22Rv1 (cell line): ENCODE measurements around the gene FGR.

ENCODE experiments used
- H3K27ac ChIP-seq: fragments of 450-650 bp; 2 replicates; pipeline ENCODE4 v1.5.1; 2017
- ZFX ChIP-seq: fragments of 450-650 bp; IDR thresholded peaks from 2 replicates; pipeline ENCODE4 v1.6.1; 2017; ENCODE audit warnings: antibody characterized with exemption, borderline replicate concordance
- TF ChIP-seq, protein P1 (sequence below): fragments of 450-650 bp; IDR thresholded peaks from 2 replicates; pipeline ENCODE4 v1.5.1; 2017; ENCODE audit warnings: mild to moderate bottlenecking

The FGR gene

DNA sequence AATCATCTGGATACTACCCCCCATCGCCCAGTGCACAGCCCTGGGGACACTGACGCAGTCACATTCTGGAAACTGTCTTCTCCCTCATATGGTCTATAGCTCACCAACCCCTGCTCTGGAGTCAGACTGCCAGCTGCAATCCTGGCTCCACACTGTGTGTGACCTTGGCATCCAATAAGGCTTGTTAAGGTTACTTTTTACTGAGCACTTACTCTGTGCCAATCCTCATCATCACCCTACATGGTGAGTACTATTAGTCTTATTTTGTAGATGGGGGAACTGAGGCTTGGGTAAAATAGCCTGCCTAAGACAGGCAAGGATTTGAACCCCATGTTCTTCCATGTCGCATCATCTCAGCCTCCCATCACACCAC is 65.9 kb downstream of the FGR start:
- no peak for TF ChIP-seq ZFX
- no peak overlapping the region for H3K27ac ChIP-seq

DNA sequence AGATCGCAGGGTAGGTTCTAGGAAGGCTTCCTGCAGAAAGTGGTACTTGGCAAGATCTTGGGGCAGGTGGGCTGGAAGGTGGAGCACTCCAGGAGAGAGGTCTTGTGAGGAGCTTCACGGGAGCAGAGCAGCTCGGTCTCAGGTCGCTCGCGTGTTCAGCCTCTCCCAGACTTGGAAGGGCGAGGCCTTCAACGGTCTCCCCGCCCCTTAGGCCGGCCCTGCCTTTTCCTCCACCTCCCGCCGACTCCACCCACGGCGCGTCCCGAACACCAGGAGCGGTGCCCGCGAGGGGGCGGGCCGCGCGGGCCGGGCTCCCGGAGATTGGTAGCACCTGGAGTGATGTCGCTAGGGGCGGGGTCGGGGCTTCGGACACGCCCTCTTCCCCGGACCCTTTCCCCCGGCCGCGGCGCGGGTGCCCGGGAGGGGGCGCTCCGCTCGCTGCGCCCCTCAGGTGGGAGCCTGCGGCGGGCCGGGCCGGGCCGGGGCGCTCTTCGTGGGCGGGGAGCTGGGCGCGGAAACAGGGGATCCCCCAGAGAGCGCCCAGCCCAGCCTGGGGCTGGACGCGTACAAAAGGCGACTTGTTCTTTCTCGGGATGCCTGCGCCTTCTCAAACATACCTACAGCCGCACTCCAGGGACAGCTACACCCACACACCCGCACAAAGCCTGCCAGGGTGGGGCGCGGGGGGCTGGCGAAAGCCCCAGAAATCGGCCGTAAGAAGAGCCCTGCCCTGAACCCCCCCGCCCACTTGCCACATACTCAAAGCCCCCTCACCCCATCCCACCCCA is 66.5 kb downstream of the FGR start:
- H3K27ac ChIP-seq, result no peak overlapping the region
- TF ChIP-seq, protein P1, sequence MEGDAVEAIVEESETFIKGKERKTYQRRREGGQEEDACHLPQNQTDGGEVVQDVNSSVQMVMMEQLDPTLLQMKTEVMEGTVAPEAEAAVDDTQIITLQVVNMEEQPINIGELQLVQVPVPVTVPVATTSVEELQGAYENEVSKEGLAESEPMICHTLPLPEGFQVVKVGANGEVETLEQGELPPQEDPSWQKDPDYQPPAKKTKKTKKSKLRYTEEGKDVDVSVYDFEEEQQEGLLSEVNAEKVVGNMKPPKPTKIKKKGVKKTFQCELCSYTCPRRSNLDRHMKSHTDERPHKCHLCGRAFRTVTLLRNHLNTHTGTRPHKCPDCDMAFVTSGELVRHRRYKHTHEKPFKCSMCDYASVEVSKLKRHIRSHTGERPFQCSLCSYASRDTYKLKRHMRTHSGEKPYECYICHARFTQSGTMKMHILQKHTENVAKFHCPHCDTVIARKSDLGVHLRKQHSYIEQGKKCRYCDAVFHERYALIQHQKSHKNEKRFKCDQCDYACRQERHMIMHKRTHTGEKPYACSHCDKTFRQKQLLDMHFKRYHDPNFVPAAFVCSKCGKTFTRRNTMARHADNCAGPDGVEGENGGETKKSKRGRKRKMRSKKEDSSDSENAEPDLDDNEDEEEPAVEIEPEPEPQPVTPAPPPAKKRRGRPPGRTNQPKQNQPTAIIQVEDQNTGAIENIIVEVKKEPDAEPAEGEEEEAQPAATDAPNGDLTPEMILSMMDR, result peak; percentile 99
- TF ChIP-seq ZFX, result no peak

DNA sequence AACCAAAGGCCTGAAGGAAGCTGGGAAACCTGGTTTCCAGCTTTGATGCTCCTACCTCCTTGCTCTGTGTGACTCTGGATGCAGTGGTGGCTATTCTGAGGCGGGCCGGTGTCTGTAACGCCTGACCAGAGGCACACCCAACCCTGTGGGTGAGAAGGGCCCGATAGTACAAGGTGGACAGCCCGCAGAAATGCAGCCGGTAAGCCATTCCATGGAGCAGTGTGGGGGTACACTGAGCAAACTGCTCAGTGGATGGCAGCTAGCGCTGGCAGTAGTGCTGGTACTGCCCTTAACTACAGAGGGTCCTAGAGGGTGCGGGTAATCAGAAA is 67.0 kb downstream of the FGR start:
- no peak overlapping the region for H3K27ac ChIP-seq

DNA sequence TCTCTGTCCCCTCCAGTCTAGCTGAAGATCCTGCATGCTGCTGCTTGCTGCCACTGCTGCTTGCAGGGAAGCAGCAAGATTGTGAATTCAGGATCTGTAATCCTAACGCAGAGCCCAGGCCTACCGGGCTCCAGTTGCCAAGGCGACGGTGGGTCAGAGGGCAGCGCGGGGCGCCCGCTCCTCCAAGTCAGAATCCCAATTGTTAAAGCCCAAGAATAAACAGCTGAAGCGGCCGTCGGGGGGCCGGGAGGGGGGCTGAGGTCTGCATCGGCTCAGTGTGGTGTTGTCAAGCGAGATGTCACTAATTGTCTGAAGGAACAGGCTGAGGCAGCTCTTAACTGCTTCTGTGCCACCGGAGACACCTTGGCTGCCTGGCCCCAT is 67.8 kb downstream of the FGR start:
- TF ChIP-seq, protein P1, result no peak
- H3K27ac ChIP-seq, result no peak overlapping the region

More for the DNA sequence above, 67.0 kb downstream of the FGR start:
- TF ChIP-seq, protein P1, result no peak
- TF ChIP-seq ZFX, result no peak

DNA sequence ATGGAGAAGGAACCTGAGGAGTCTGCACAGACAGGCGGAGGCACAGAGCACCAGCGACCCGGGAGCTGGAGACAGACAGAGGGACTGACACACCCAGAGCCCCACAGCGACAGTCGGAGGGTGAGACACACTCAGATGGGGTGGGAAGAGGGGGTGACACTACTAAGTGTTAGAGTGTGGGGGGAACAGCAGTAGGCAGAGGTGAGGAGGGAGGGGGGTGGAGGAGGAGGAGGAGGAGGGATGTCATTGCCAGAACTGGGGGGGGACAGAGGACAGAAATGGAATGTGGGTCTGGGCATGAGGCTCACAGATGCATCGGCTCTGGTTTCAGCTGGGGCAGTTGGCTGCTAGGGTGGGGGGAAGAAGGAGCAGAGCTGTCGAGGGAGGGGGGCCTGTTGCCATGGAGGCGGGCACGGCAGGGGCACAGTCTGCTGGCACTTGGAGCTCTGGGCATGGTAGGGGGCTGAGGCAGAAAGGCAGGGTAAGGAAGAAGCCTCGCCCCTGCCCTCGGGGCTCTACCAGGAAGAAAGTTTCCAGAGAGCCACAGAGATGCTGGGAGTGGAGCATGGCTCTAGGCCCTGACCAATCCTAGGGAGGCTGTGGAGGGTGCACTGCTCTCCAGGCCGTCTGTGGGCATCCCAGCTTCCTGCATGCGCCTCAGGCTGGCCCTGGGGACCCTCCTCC is 68.4 kb downstream of the FGR start:
- TF ChIP-seq, protein P1, result no peak
- no peak for TF ChIP-seq ZFX
- peak overlapping the region; percentile 29; the same call in 1 of the 2 replicates for H3K27ac ChIP-seq

DNA sequence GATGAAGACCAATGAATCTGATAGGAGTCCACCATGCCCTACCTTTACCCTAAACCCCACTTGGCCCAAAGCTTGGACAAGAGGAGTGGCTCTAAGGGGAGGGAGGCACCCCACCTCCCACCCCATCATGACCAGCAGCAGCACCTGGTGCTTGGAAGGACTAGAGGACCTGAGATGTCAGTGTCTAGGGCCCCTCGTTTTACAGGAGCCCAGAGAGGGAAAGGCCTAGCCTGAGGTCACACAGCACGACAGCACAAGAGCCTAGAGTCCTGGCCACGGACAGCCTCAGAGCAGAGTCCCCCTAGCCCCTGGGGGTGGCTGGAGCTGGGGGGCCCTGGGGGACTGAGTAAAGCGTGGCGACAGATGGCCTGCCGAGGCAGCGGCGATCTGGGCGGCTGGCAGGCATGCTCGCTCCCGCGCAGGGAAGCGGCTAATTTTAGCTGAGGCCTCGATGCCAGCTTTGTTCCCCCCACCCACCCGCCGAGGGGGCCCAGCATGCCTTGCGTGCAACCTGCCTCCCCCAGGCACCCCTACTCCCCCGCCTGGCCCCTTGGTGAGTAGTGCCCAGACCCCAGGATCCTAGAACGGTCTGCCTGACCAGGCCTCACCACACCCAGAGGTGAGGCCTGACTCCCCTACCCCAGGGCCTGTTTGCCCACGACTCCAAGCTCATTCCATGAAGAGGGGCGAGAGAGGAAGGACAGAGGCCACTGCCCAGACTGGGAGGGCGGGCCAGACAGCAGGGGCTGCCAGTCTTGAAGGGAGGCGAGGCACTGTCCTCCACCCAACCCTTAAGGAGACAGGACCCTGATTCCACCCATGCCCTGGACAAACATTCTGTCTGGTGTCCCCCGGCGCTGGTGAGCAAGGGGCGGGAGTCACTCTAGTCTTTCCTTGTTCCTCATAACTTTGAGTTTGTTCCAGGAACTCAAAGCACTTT is 70.0 kb downstream of the FGR start:
- H3K27ac ChIP-seq, result peak overlapping the region; percentile 75
- TF ChIP-seq, protein P1, result no peak
- TF ChIP-seq ZFX, result no peak

DNA sequence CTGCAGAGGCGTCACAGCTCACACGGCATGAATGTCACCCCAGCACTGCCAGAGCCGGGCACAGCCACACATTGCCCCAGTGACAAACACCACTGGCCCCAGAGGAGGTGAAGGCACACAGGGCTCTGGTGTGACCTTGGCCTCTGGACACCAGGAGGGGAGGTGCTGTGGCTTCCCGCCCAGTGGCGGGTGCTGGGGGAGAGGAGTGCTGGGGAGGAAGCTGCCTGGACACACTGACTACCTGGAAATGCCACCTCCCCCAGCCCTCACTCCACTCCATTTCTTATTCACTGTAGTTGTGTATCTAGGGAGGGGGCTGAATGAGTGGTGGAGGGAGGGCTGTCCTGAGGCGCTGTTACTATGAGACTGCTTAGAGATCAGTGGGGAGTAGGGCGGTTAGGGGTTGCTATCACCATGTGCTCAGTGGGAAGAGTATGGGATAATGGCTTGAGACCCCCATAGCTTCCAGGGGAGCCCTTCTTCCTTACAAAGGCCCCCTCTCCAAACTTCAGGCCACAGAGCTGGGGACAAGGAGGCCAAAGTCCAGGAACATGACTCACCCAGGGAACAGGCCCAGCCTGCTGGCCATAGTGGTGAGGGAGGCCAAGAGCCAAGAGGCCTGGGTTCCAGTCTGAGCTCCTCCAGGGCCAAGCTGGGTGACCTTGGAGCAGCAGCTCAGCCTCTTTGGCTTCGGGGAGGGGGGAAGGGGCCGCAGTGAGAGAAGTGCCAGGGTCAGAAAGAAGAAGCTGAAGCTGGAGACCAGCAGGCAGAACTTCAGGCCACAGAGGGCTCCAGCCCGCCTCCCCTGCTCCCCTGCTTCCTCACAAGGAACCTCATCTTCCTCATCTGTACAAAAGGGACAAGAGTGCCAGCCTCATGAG is 71.2 kb downstream of the FGR start:
- H3K27ac ChIP-seq, result peak overlapping the region; percentile 75
- TF ChIP-seq ZFX, result no peak
- TF ChIP-seq, protein P1, result no peak
